Regular cardiac myocyte (primary cell): Measurements from ENCODE around the gene OR4M2. TPM values are rescaled to one million over a fixed set of nuclear protein-coding genes. Genes with fewer than 3 reads are reported as not detected.

Experiments used
- total RNA-seq: library from RNA; depleted of rRNA; stranded (reverse); fragments of >200 nt; gene quantifications from 2 replicates; pipeline ENCODE4 v1.2.3, GENCODE V29; 2014

Gene OR4M2, protein sequence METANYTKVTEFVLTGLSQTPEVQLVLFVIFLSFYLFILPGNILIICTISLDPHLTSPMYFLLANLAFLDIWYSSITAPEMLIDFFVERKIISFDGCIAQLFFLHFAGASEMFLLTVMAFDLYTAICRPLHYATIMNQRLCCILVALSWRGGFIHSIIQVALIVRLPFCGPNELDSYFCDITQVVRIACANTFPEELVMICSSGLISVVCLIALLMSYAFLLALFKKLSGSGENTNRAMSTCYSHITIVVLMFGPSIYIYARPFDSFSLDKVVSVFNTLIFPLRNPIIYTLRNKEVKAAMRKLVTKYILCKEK
- total RNA-seq: not detected in 2 replicates

DNA sequence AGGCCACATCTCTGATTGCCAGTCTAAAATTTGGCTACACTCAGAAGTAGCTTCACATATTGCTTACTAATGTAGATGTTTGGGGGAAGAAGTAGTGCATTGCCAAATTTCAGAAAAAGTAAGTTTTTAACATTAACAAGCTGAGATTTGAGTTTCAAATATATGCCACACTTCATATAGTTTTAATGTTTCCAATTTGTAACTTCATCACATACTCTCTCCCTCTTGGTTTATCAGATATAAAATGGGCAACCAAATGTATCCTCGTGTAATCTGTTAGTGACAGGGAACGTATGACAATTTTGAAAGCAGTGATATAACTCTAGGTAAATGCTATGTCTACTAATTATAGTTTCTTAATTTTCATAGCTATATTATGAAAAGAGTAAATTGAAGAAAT lies at the start of gene OR4M2:
OR4M2 (plus strand) TSS at position 301 of the 400 bp plus-strand sequence; CDS start at position 399, 98 bp downstream.

Other genes starting within 250 kb of the OR4M2 start
- gene POTEB, start 202.8 kb upstream of the OR4M2 start, total RNA-seq: 0.28 TPM in 1 of 2 replicates, not detected in the other